ENCODE results near the gene AMPD2.

AMPD2 gene

DNA sequence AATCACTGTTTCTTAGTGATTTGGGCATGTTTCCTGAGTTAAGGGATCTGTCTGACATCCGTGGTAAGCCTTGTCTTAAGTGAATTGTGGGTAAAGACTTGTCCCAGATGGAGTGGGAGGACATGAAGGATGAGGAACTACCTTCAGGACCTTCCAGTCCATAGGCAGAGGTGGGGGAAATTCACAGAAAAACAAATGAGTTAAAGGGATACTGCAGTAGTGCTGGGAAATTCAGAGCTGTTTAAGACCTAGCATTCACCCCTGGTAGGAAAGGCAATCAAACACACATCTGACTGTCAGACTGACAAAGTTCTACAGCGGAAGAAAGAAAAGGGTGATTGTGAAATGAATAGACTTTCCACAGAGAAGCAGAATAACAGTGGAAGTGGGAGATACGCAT lies 3.2 kb upstream of the AMPD2 start:
- DNase-seq (ENCODE audit: low read depth in 2 of 2) = no peak

DNA sequence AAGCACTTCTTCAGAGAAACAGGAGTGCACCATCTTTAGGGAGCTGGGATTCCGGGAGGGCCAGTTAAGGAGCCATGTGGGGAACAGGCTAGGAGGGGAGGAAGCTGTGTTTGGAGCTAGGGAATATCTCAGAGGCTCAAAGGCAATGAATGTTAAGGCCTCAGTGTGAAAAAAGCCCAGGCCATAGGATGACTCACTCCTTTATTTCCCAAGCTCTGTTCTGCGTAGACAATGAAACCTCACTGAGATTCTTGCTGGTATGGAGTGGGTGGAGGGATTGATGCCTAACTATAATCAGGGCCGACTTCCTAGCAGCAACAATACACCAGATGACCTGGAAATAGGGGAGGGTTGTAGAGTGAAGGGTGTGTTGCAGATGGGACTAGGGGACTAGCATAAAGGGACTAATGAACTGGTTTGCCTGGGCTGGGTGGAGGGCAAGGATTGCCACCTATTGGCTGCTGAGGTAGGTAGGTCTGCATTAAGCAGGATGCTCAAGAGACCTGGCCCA lies 2.3 kb upstream of the AMPD2 start:
- DNase-seq (ENCODE audit: low read depth in 2 of 2) = no peak

DNA sequence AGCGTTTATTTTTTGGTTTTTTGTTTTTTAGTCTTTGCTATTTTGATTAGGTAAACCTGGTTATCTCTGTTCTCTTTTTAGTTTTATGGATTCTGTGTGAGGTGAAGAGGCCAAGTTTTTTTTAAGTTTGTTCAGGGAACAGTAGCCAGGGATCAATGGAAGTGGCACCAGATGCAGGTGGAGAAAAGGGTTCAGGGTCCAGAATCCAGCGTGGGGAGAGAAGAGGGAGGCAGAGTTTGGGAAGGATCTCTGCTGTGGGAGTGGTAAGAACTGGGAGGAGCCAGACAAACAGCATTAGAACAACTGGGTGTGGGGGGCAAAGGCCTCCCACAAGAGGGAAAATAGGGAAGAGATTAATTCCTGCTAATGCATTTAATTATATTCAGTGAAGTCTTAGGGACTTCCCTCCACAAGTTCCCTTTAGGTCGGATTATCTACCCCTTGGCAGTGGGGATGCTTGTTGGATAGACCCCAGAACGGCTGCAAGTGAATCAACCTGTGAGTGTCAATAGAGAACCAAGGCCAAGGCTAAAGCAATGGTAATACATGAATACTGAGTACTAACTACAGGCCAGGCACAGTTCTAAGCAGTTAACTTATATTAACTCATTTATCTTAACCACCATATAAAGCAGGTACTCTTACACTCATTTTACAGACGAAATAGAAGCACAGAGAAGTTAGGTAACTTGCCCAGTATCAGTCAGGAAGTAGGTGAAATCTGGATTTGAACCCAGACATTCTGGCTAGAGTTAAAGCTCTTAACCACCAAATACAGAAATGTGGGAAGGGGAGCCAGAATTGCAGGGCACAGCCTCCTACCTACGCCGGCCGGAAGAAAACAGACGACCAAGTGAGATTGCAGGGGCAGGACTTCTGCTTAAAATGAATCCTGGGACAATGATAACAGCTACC lies 719 bp upstream of the AMPD2 start:
- no peak for DNase-seq (ENCODE audit: low read depth in 2 of 2)

GRCh38 chr1:109620401-109620791 lies 759 bp downstream of the AMPD2 start:
- no peak for DNase-seq (ENCODE audit: low read depth in 2 of 2)

GRCh38 chr1:109620841-109621286 lies 1.2 kb downstream of the AMPD2 start:
- peak; percentile 94 to 96 for DNase-seq (ENCODE audit: low read depth in 2 of 2)

GRCh38 chr1:109621379-109622136 lies 1.9 kb downstream of the AMPD2 start:
- DNase-seq (ENCODE audit: low read depth in 2 of 2) = no peak

- DNase-seq (ENCODE audit: low read depth in 2 of 2) = no peak
These were observed 2.7 kb downstream of the AMPD2 start for GRCh38 chr1:109622137-109622892.

DNA sequence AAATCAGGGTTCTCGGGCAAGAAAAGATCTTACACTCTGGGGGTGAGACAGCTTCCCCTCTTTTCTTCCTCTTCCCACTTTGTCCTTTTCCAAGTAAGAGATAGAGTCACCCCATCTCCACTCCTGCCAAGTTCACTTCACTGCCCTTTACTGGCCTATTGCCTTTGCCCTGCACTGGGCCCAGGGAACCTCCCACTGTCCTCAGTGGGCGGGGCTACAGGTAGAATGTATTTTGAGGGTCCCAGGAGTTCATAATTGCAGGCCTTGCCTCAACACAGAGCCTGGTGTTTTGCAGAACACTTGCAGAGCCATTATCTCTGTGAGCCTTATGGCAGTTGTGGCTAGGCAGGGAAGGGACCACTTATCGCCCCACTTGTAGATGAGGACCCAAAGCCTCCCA lies 3.3 kb downstream of the AMPD2 start:
- no peak for DNase-seq (ENCODE audit: low read depth in 2 of 2)

DNA sequence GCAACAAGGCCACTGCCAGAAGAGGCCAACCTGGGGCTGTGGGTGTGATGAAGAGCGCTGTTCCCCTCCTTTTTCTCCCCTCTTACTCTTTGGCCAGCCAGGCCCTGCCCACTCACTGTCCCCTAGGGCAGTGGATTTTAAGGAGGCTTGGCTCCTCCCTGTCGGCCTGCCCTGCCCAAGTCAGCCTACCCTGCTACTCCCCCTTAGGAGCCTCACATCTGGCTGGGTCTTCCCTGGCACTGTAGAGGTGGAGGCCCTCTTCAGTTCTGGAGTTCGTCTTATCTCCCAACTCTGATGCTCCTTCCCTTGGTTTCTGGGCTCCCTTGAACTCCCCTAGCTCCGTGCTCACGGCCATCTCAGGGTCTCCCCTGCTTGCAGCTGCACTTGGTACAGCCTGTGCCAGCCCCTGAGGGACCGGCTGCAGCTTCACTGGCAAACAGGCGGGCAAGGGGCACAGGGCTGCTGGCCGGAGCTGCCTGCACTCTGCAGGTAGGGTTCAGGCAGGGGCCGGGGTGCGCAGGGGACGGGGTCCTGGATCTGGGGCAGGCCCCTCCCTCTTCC lies 4.0 kb downstream of the AMPD2 start:
- DNase-seq (ENCODE audit: low read depth in 2 of 2) = no peak

- no peak for DNase-seq (ENCODE audit: low read depth in 2 of 2)
These were observed 4.8 kb downstream of the AMPD2 start for GRCh38 chr1:109624201-109625010.

DNA sequence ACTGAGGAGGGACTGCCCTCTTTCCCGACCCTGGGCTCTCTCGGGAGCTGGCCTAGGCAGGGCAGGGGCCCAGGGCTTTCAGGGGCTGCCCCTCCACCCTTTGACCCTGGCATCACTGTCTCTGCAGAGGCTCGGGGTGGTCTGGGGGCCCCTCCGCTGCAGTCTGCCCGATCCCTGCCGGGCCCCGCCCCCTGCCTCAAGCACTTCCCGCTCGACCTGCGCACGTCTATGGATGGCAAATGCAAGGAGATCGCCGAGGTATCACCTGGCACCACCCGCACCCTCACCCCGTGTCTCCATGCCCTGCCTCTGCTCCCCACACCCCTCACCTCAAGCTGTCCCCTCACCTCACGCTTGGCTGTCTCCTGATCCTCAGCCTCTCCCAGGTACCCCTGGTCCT lies 5.5 kb downstream of the AMPD2 start:
- DNase-seq (ENCODE audit: low read depth in 2 of 2) = no peak

GRCh38 chr1:109625601-109626560 lies 6.2 kb downstream of the AMPD2 start:
- no peak for DNase-seq (ENCODE audit: low read depth in 2 of 2)

GRCh38 chr1:109626682-109627408 lies 7.2 kb downstream of the AMPD2 start:
- no peak for DNase-seq (ENCODE audit: low read depth in 2 of 2)

- no peak for DNase-seq (ENCODE audit: low read depth in 2 of 2)
These were observed 8.2 kb downstream of the AMPD2 start for GRCh38 chr1:109627692-109628399.

GRCh38 chr1:109628540-109629321 lies 9.1 kb downstream of the AMPD2 start:
- DNase-seq (ENCODE audit: low read depth in 2 of 2) = no peak

GRCh38 chr1:109629372-109630030 lies 9.9 kb downstream of the AMPD2 start:
- DNase-seq (ENCODE audit: low read depth in 2 of 2) = no peak
